HG03432 (cell line): ENCODE results near the gene LRR1.
"Not testable (repeated sequence)": the region's sequence is repeated elsewhere in the genome, so short reads cannot be mapped to it uniquely, and the experiment has no call there.

Experiments
- ATAC-seq: cut with Tn5 transposase; IDR thresholded peaks from one replicate; pipeline ENCODE4 v1.9.1; 2021; ENCODE audit warnings: mild to moderate bottlenecking, moderate library complexity; ENCODE audit not compliant: unreplicated experiment

LRR1 gene

DNA sequence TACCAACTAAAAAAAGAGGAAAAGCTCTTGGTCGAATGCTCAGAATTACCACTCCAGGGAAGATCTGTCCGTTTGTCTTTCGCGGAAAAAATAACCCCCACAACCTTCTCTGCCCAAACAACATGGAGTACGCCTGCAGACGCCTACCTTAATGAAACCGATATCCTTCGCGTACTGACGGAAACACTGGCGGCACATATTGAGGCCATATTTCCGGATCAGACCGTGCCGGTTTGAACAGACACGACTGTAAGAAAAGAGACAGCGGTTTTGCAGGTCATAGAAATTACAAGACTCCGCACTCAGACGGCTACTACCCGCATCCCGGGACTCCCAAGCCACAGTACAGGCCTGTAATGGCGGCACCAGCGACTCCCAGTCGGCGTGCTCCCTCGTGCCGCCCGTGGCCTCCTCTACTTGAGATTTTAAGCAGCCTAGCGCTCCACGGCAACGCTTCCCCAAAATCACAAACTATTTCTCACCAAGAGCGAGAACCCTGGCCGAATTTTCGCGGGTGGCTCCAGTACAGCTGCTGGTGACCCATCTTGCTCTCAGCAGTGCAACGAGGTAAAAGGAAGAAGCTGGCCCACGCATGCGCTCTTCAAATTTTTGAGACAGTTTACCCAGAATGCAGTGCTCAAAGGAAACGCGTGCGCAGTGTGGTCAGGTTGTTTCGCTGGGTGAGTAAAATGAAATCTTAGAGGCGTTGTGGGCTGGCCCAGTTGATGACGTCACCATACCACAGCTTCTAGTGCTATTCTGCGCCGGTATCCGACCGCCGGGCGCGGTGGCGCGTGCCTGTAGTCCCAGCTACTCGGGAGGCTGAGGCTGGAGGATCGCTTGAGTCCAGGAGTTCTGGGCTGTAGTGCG, 12.7 kb upstream of the LRR1 start, which contains the start of gene RPS29:
TSS of gene RPS29 (minus strand) at position 578 of the 870 bp plus-strand sequence. CDS start at position 544, 34 bp downstream.
- ATAC-seq, result peak; percentile 90

DNA sequence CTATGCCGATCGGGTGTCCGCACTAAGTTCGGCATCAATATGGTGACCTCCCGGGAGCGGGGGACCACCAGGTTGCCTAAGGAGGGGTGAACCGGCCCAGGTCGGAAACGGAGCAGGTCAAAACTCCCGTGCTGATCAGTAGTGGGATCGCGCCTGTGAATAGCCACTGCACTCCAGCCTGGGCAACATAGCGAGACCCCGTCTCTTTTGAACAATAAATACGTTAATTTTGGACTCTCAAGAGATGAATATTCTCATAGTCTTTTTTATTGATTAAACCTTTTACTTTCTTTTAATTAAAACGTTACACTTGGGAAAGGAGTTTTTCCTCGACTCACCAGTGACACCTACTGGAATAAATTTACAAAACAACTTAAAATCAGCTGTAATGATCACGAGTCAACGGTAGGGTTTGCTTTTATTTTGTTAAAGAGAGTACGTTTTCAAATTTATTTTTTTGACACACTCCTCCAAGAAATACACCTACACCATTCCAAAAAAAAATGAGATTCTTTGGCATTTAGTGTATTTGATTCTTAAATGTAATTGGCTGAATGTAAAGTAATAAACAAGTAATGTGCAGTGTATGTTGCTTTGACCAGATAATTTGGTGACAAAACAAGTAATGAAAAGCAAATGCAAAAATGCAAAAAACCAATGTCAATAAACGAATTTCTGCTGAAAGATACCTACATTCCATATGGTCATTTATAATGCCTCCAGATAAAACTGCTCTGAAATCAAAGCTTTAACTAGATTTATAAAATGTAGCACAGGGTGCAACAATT, 11.9 kb upstream of the LRR1 start:
- peak; percentile 38 for ATAC-seq

DNA sequence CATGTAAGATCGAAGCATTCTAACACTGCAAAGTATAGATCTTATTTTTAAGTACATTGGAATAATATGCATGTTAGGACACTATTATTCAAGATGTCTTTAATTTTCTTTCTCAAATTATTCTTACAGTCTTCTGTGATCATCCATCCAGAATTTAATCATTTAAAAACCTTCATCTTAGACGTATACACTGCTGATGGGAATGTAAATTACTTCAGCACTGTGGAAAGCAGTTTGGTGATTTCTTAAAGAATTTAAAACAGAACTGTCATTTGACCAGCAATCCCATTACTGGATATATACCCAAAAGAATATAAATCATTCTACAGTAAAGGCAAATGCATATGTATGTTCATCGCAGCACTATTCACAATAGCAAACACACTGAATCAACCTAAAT, 9.4 kb upstream of the LRR1 start:
- no peak for ATAC-seq

DNA sequence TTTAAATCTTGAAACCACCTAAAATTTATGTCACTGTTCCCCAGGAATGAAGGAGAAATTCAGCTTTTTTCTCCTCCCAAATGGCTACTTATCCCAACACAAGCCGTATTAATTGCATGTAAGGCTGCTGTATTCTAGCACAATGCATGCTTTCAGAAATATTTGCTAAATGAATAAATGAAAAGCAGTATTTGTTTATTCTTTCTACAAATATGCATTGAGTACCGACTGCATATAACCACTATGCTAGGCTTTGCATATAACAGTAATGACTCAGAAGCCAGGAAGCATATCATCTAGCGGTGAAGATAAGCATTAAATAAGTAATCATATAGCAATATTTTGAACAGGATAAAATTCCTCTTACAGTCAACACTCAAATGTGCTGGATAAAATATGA, 5.7 kb upstream of the LRR1 start:
- no peak for ATAC-seq

DNA sequence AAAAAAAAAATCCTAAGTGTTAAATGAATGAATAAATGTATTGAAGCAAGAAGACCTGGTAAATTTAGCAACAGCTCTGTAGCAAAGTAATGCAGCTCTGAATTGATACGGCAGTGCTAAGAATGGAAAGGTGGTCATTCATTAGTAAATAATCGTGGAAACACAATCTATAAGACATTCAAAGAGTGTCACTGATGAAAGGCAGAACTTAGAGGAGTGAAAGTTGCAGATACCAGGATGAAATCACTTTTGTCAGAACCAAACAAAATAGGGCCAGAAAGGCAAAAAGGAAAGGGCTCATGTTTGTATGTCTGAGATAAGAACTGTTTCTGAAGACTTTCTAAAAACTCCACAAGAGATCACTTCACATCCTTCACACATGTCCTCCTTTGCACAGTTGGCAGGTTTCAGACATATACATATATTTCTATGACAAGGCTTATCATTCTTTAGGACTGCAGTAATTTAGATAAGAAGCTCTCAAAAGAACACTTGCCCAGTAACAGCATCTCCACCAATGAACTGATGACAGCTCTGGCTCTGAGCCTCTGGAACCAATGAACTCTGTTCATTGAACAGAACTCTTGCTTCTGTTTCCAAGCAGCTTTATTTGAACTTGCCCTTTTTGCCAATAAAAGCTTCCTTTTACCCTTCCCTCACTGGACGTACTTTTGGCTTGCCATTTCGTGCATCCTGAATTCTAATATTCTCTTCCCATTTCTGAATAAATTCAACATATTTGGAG, 4.2 kb upstream of the LRR1 start:
- peak; percentile 25 for ATAC-seq

DNA sequence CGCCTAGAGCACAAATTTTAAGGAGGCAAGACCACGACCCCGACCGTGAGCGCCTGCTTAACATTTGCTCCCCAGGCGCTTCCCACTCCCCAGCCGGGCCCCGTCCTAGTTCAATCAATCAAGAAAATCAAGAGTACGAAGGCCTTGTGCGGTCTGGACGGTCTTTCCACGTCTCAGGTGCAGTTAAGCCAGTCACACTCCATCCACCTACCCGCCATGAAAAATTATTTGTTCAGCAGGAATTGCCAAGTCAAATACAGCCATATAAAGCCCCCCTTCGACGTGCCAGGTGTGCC, 603 bp upstream of the LRR1 start:
- ATAC-seq, result no peak

DNA sequence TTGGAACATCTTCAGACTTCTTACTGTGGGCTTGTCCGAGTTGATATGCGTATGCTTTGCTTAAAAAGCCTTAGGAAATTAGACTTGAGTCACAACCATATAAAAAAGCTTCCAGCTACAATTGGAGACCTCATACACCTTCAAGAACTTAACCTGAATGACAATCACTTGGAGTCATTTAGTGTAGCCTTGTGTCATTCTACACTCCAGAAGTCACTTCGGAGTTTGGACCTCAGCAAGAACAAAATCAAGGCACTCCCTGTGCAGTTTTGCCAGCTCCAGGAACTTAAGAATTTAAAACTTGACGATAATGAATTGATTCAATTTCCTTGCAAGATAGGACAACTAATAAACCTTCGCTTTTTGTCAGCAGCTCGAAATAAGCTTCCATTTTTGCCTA, 8.8 kb downstream of the LRR1 start:
- ATAC-seq, result no peak

DNA sequence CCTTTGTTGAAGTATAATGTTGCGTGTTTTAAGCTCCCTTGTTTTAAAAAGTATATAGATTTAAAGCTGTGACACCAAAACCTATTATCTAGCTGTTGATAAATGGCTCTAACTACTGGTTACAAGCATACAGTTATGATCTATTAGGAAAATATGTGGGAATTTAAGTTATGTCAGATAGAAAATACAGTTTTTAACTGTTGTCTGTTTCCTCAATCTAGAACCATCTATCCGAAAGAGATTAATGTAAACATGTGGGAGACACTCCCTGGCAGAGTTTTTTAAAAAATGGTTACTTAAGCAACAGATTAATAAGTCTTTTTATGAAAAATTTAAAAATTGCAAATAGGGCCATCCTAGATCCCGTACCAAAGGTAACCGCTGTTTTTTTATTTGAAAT, 13.5 kb downstream of the LRR1 start:
- ATAC-seq, result no peak

DNA sequence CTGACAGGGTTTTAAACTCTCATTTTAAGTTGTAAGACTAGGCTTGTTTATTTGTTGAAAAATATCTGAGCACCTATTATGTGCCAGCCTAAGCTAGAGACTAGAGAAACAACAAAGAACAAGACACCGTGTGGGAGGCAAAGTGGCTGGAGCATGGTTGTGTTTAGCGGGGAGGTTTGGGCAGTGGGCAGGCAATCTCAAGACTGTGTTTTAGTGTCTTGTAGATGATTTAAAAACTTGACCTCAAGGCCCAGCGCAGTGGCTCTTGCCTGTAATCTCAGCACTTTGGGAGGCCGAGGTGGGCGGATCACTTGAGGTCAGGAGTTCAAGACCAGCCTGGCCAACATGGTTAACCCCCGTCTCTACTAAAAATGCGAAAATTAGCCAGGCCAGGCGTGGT, 13.9 kb downstream of the LRR1 start:
- ATAC-seq, result no peak

DNA sequence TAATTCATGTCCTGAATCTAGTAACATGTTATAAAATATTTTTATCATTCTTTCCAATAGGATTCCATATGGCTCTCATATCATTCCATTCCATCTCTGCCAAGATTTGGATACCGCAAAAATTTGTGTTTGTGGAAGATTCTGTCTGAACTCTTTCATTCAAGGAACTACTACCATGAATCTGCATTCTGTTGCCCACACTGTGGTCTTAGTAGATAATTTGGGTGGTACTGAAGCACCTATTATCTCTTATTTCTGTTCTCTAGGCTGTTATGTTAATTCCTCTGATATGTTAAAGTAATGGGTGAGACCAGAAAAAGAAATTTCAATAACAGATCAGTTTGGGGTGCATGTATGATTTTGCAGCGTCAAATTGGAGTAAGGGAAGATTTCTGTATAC, 15.5 kb downstream of the LRR1 start:
- ATAC-seq, result no peak

DNA sequence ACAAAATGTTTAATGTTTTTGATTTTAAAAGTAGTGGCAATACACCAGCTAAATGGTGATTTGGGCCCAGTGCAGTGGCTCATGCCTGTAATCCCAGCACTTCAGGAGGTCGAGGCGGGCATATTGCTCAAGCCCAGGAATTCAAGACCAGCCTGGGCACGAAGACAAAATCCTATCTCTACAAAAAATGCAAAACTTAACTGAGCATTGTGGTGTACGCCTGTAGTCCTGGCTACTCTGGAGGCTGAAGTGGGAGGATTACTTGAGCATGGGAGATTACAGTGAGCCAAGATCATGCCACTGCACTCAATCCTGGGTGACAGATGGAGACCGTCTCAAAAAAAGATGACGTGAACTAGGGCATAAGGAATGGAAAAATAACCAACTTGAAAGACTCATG, 17.0 kb downstream of the LRR1 start:
- ATAC-seq, result no peak

DNA sequence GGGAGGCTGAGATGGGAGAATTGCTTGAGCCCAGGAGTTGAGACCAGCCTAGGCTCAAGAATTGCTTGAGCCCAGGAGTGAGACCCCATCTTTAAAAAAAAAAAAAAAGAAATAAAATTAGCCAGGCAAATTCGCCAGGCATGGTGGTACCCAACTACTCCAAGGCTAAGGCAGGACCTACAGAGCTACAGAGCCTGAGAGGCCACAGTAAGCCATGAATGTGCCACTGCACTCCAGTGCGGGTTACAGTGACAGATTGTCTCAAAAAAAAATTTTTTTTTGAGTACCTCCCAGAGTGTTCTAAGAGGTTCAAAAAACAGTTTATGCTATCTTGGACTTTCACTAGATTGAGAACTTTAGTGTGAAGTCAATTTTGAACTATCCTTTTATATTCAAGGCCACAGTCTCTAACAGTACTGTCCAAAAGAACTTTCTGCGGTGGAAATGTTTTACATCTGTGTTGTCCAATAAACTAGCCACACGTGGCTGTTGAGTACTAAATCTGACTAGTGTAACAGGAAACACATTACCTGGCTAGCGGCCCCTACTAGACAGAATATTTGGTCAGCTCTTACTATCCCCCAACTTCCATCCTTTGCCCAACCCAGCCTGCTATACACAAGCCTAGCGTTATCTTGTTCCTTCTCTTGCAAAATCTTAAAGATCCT, 19.2 kb downstream of the LRR1 start:
- no peak for ATAC-seq

DNA sequence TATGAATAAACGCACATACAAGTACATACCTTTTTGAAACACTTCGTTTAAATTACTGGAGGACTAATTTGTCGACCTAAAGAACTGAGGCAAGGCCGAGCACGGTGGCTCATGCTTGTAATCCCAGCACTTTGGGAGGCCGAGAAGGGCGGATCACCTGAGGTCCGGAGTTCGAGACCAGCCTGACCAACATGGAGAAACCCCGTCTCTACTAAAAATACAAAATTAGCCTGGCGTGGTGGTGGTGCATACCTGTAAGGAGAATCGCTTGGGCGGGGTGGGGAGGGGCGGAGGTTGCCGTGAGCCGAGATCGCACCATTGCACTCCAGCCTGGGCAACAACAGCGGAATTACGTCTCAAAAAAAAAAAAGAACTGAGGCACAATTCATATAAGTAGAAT, 20.5 kb downstream of the LRR1 start:
- ATAC-seq, result not testable (repeated sequence)

DNA sequence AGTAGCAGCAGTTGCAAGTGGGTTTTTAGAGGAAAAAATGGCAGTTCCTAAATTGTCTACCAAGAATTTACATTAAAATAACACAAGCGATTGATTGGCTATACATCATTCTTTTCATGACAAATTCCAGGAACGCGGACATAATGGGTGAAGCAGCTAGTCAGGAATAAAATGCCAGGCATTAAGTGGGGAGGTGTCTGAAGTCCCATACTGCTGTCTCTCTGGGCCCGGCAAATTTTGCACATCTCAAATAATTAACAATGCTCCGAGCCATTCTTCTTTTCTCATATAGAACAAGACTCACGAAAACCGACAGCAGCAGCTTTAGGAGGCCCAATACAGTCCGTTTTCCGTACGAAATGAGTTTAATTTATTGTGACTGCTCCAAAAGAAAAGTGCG, 21.0 kb downstream of the LRR1 start:
- no peak for ATAC-seq

DNA sequence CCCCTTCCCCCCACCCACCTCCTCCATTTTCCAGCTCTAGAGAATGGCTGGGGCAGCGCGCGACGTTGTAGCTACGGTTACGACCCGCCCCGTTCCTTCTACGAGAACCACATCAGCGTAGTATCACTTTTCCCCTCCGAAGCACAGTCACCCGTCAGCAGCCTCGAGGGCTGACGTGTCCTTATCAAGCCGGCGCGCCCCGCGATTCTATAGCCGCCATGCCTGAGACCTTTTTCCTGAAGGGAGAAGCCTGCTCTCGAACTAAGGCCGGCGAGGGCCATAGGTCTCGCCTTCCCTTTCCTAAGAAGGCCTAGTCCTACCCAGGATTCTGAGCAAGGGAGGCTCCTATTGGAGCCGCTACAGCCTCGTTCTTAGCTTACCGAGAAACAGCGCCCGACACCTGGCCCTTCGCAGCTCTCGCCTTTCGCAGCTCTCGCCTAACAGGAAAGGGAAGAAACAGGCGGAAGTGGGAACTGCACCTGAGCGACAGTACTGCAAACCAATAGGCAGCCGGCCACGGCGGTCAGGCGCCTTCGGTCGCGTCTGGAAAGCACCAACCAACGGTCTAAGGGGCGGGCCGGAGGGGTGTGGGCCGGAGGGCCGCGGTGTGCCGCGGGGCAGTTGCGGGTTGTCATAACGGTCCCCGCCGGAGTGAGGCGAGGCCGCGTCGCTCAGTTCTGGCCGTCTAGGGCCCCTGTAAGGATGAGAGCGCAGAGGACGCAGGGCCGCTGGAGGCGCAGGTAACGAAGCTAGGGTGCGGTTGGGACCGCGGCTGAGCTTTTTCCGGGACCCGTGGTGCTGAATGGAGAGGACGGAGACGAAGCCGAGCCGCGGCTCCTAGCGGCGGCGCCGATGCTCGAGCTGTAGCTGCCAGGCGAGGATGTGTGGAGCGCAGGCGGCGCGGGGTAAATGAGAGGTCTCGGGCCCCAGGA, 21.7 kb downstream of the LRR1 start, which contains the start of the genes MGAT2 and RPL36AL:
TSS of gene MGAT2 (plus strand) at position 618 of the 932 bp plus-strand sequence. CDS start 470 bp downstream, outside the sequence.
TSS of gene RPL36AL (minus strand) at position 445 of the 932 bp plus-strand sequence. CDS start 1,522 bp downstream, outside the sequence.
- peak; percentile 95 for ATAC-seq

DNA sequence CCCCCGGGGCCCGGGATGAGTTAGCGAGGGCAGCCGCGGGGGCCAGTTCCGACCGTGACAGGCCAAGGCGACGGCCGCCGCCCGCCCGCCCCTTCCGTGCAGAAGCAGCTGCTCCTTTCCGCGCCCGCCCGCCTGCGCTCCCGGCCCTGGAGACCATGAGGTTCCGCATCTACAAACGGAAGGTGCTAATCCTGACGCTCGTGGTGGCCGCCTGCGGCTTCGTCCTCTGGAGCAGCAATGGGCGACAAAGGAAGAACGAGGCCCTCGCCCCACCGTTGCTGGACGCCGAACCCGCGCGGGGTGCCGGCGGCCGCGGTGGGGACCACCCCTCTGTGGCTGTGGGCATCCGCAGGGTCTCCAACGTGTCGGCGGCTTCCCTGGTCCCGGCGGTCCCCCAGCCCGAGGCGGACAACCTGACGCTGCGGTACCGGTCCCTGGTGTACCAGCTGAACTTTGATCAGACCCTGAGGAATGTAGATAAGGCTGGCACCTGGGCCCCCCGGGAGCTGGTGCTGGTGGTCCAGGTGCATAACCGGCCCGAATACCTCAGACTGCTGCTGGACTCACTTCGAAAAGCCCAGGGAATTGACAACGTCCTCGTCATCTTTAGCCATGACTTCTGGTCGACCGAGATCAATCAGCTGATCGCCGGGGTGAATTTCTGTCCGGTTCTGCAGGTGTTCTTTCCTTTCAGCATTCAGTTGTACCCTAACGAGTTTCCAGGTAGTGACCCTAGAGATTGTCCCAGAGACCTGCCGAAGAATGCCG, 22.6 kb downstream of the LRR1 start:
- ATAC-seq, result peak; percentile 40

DNA sequence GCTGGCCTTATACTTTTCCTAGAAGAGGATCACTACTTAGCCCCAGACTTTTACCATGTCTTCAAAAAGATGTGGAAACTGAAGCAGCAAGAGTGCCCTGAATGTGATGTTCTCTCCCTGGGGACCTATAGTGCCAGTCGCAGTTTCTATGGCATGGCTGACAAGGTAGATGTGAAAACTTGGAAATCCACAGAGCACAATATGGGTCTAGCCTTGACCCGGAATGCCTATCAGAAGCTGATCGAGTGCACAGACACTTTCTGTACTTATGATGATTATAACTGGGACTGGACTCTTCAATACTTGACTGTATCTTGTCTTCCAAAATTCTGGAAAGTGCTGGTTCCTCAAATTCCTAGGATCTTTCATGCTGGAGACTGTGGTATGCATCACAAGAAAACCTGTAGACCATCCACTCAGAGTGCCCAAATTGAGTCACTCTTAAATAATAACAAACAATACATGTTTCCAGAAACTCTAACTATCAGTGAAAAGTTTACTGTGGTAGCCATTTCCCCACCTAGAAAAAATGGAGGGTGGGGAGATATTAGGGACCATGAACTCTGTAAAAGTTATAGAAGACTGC, 23.4 kb downstream of the LRR1 start:
- no peak for ATAC-seq

DNA sequence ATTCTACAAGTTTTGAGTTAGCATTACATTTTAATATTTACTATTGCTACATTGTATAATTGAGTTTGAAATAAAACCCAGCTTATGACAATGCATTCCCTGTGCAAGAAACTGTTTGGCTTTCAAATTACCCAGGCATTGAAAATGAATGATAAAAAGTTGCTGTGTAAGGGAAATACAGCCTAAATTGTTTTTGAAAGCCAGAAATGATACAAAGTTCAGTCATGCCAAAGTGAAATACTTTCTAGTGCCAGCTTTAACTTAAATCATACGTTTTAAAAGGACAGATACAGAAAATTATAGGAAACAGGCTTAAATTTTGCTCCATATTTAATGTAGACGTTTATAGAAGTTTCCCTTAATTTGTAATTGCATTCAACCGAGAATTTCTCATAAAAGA, 24.6 kb downstream of the LRR1 start:
- no peak for ATAC-seq
